Uterus (tissue), 2 donors: Measurements from ENCODE around the gene GDPGP1.

Source experiments
- POLR2A ChIP-seq, 2 donors: fragments of 450-650 bp; IDR thresholded peaks; one replicate each; pipeline ENCODE4 v1.6.1; 2016; ENCODE audit warnings: antibody characterized with exemption in 2 of 2, mild to moderate bottlenecking in 1 of 2, moderate library complexity in 1 of 2
- TF ChIP-seq, protein P1 (sequence below), 4 experiments: fragments of 200-600 bp in 2 of 4; fragments of 450-650 bp in 2 of 4; sonication (generic) in 2 of 4; IDR thresholded peaks; one replicate each; pipeline ENCODE4 v1.5.1; 2016 to 2019; ENCODE audit warnings: antibody characterized with exemption in 4 of 4, mild to moderate bottlenecking in 2 of 4, moderate library complexity in 1 of 4

DNA sequence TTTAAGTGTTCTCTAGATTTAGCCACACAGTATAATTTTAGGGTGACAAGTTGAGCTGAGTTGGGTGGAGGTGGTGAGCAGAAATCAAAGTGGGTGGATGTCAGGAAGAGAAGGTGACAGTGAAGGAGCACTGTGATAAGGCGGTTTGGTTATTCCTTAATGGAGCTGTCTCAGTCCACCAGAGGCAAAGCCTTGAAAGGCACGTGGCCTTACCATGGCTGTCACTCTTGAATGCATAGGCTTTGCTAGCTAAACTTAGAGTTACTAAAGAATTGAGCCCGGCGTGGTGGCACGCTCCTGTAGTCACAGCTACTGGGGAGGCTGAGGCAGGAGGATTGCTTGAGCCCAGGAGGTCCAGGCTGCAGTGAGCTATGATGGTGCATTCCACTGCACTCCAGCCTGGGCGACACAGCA lies 14.8 kb downstream of the GDPGP1 start:
- TF ChIP-seq POLR2A (IDR thresholded peaks at IDR 0.05), result no peak
- TF ChIP-seq, protein P1, sequence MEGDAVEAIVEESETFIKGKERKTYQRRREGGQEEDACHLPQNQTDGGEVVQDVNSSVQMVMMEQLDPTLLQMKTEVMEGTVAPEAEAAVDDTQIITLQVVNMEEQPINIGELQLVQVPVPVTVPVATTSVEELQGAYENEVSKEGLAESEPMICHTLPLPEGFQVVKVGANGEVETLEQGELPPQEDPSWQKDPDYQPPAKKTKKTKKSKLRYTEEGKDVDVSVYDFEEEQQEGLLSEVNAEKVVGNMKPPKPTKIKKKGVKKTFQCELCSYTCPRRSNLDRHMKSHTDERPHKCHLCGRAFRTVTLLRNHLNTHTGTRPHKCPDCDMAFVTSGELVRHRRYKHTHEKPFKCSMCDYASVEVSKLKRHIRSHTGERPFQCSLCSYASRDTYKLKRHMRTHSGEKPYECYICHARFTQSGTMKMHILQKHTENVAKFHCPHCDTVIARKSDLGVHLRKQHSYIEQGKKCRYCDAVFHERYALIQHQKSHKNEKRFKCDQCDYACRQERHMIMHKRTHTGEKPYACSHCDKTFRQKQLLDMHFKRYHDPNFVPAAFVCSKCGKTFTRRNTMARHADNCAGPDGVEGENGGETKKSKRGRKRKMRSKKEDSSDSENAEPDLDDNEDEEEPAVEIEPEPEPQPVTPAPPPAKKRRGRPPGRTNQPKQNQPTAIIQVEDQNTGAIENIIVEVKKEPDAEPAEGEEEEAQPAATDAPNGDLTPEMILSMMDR (IDR thresholded peaks at IDR 0.05), result no peak
